H9 (cell line): ENCODE results near the gene TSNAX. TPM values are rescaled to one million over a fixed set of nuclear protein-coding genes. Genes with fewer than 3 reads are reported as not detected.

Experiments used
- DNase-seq: peaks from one replicate; pipeline ENCODE4 v3.0.0-alpha.2; 2017
- H2AFZ ChIP-seq: one replicate; pipeline ENCODE4 v1.6.1; 2013; ENCODE audit warnings: mild to moderate bottlenecking, low read length, control low read depth, moderate library complexity
- H2AK5ac ChIP-seq: 2 replicates; pipeline ENCODE4 v1.6.1; 2013; ENCODE audit warnings: low read length, control low read depth, mixed read lengths; ENCODE audit not compliant: insufficient read length
- H2BK120ac ChIP-seq: one replicate; pipeline ENCODE4 v1.6.1; 2013; ENCODE audit warnings: low read depth, mild to moderate bottlenecking, low read length, control low read depth, inconsistent platforms; ENCODE audit not compliant: poor library complexity, severe bottlenecking
- H2BK12ac ChIP-seq: 2 replicates; pipeline ENCODE4 v1.6.1; 2013; ENCODE audit warnings: low read length, control low read depth, mixed read lengths, low read depth; ENCODE audit not compliant: insufficient read length
- H2BK15ac ChIP-seq: 2 replicates; pipeline ENCODE4 v1.6.1; 2013; ENCODE audit warnings: low read depth, low read length, control low read depth
- H2BK20ac ChIP-seq: one replicate; pipeline ENCODE4 v1.6.1; 2013; ENCODE audit warnings: low read depth, mild to moderate bottlenecking, low read length, control low read depth, inconsistent platforms; ENCODE audit not compliant: poor library complexity, severe bottlenecking
- H2BK5ac ChIP-seq: 2 replicates; pipeline ENCODE4 v1.6.1; 2013; ENCODE audit warnings: low read length, control low read depth, mixed read lengths; ENCODE audit not compliant: insufficient read length
- H3K14ac ChIP-seq: 2 replicates; pipeline ENCODE4 v1.6.1; 2013; ENCODE audit warnings: low read length, control low read depth; ENCODE audit not compliant: insufficient read depth
- H3K18ac ChIP-seq: 2 replicates; pipeline ENCODE4 v1.6.1; 2013; ENCODE audit warnings: low read depth, mild to moderate bottlenecking, mixed read lengths, low read length, control low read depth; ENCODE audit not compliant: insufficient read length
- H3K23ac ChIP-seq: 2 replicates; pipeline ENCODE4 v1.6.1; 2013; ENCODE audit warnings: low read length, control low read depth, mixed read lengths, low read depth; ENCODE audit not compliant: insufficient read length
- H3K23me2 ChIP-seq: 2 replicates; pipeline ENCODE4 v1.6.1; 2013; ENCODE audit warnings: low read depth, mild to moderate bottlenecking, mixed read lengths, low read length, control low read depth; ENCODE audit not compliant: insufficient read length, poor library complexity, severe bottlenecking
- H3K27ac ChIP-seq: 2 replicates; pipeline ENCODE4 v1.5.1; 2013; ENCODE audit warnings: low read length, control low read depth, mixed read lengths, low read depth; ENCODE audit not compliant: insufficient read length
- H3K27me3 ChIP-seq: 2 replicates; pipeline ENCODE4 v1.6.1; 2013; ENCODE audit warnings: low read length, control low read depth, inconsistent platforms; ENCODE audit not compliant: insufficient read depth
- H3K4ac ChIP-seq: 2 replicates; pipeline ENCODE4 v1.6.1; 2013; ENCODE audit warnings: low read depth, mild to moderate bottlenecking, control low read depth, inconsistent platforms, low read length, moderate library complexity
- H3K4me1 ChIP-seq: 2 replicates; pipeline ENCODE4 v1.6.1; 2013; ENCODE audit warnings: low read length, control low read depth, inconsistent platforms; ENCODE audit not compliant: insufficient read depth
- H3K4me2 ChIP-seq: 2 replicates; pipeline ENCODE4 v1.6.1; 2013; ENCODE audit warnings: low read length, control low read depth, mixed read lengths; ENCODE audit not compliant: insufficient read length, insufficient read depth
- H3K56ac ChIP-seq: 2 replicates; pipeline ENCODE4 v1.6.1; 2013; ENCODE audit warnings: low read depth, mild to moderate bottlenecking, mixed read lengths, low read length, control low read depth; ENCODE audit not compliant: insufficient read length
- H3K79me1 ChIP-seq: 2 replicates; pipeline ENCODE4 v1.6.1; 2013; ENCODE audit warnings: low read depth, mild to moderate bottlenecking, moderate library complexity, low read length, control low read depth, inconsistent platforms; ENCODE audit not compliant: insufficient read depth, poor library complexity, severe bottlenecking
- H3K79me2 ChIP-seq: 2 replicates; pipeline ENCODE4 v1.6.1; 2013; ENCODE audit warnings: low read length, control low read depth, inconsistent platforms; ENCODE audit not compliant: insufficient read depth
- H3K9ac ChIP-seq: 2 replicates; pipeline ENCODE4 v1.6.1; 2013; ENCODE audit warnings: low read length, control low read depth, mixed read lengths; ENCODE audit not compliant: insufficient read length; ENCODE audit errors: extremely low read depth
- H3K9me3 ChIP-seq: one replicate; pipeline ENCODE4 v1.6.1; 2013; ENCODE audit warnings: low read depth, low read length, inconsistent platforms; ENCODE audit not compliant: control insufficient read depth
- H3T11ph ChIP-seq: one replicate; pipeline ENCODE4 v1.6.1; 2013; ENCODE audit warnings: mild to moderate bottlenecking, low read length, control low read depth, inconsistent platforms
- H4K20me1 ChIP-seq: one replicate; pipeline ENCODE4 v1.6.1; 2013; ENCODE audit not compliant: control insufficient read depth, insufficient read length, insufficient read depth
- H4K5ac ChIP-seq: 2 replicates; pipeline ENCODE4 v1.6.1; 2013; ENCODE audit warnings: low read depth, mild to moderate bottlenecking, mixed read lengths, low read length, control low read depth; ENCODE audit not compliant: insufficient read length
- H4K8ac ChIP-seq: replicated peaks from 2 replicates; pipeline ENCODE4 v1.6.1; 2013; ENCODE audit warnings: low read length, control low read depth, mixed read lengths, low read depth; ENCODE audit not compliant: insufficient read length
- H4K91ac ChIP-seq: 2 replicates; pipeline ENCODE4 v1.6.1; 2013; ENCODE audit warnings: low read depth, mild to moderate bottlenecking, moderate library complexity, mixed read lengths, low read length, control low read depth; ENCODE audit not compliant: insufficient read length
- H3K27ac Mint-ChIP-seq, 3 experiments: 2 replicates in 2 of 3; 3 replicates in 1 of 3; pipeline ENCODE4 v1.8.0; 2020 to 2021; ENCODE audit warnings: mixed read lengths in 3 of 3, mild to moderate bottlenecking in 1 of 3, moderate library complexity in 1 of 3
- H3K27me3 Mint-ChIP-seq: 2 replicates; pipeline ENCODE4 v1.8.0; 2021; ENCODE audit warnings: low read depth, mild to moderate bottlenecking, moderate library complexity, mixed read lengths
- H3K36me3 Mint-ChIP-seq, 3 experiments: 2 replicates in 2 of 3; 3 replicates in 1 of 3; pipeline ENCODE4 v1.8.0; 2020 to 2021; ENCODE audit warnings: low read depth in 3 of 3, mixed read lengths in 3 of 3; ENCODE audit not compliant: insufficient read depth in 1 of 3
- H3K4me1 Mint-ChIP-seq, 2 experiments: 2 replicates each; pipeline ENCODE4 v1.8.0; 2020; ENCODE audit warnings: mixed read lengths in 2 of 2
- H3K4me3 Mint-ChIP-seq, 2 experiments: 2 replicates in 1 of 2; 3 replicates in 1 of 2; pipeline ENCODE4 v1.8.0; 2020 to 2021; ENCODE audit warnings: mild to moderate bottlenecking in 2 of 2, mixed read lengths in 2 of 2, moderate library complexity in 1 of 2
- H3K9me3 Mint-ChIP-seq, 2 experiments: 2 replicates in 1 of 2; 3 replicates in 1 of 2; pipeline ENCODE4 v1.8.0; 2020; ENCODE audit warnings: mild to moderate bottlenecking in 2 of 2, mixed read lengths in 2 of 2, moderate library complexity in 1 of 2
- WGBS: extraction: QIAGEN DNeasy Blood & Tissue Kit; methylation state at CpG from one replicate; pipeline ENCODE4 v1.1.7; 2013; ENCODE audit warnings: missing lambda C conversion rate, low lambda C conversion rate, mixed read lengths; ENCODE audit not compliant: insufficient read length; ENCODE audit errors: extremely low coverage; 5-methylcytosine and 5-hydroxymethylcytosine counted together
- total RNA-seq: library from RNA; stranded (reverse); gene quantifications from 2 replicates; pipeline ENCODE4 v1.2.1, GENCODE V29; 2021
- TF ChIP-seq, protein P1 (sequence below): fragments of 200-600 bp; sonication (generic); conservative IDR thresholded peaks from 3 replicates; pipeline ENCODE4 v1.8.0; 2021; ENCODE audit warnings: antibody characterized with exemption, mild to moderate bottlenecking

Gene TSNAX
- total RNA-seq, 1 experiment from 2014 or later: 39.9 TPM

DNA sequence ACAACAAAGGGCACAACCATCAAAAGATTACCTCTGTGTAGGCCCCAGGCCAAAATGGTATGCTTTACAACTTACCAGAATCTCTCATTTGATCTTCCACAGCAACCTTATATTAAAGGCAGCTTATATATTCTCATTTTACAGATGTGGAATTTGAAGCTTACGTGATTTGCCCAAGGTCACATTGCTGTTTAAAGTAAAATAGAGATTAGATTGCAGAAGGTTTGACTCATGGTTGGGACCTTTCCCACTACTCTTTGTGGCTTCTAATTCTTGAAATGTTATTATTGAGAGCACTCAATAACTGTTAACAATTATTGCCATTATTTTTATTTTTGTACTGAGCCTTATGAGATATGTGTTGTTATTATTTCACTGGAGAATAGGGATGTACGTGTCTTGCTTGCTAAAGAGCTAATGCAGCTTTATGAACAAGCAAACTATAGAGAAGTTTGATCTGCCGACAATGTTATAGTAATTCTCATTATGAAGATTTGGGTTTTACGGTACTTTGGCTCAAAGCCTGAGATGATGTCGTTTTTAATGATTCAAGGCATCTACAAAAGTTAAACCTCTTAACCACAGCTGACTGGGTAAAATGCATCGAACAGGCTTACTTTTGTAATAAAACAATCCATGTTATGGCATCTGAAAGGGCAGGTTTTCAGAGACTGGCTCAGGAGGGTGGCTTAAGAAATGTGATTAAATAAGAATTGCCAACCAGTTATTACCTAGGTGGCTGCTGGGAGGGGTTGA is 43.3 kb upstream of the TSNAX start:
- Mint-ChIP-seq H3K4me1 (0 out of 4 replicates have a peak, but pooled peaks cover 0 to 2% of the 10 kb centered on the region in 2 experiments), H3K4me3 (no peak overlapping the region), H3K27ac (no peak overlapping the region), H3K9me3 (no peaks in the 10 kb centered on the region; a peak in 1 of 5 replicates), H3K36me3 (no peaks in the 10 kb centered on the region), H3K27me3 (no peaks in the 10 kb centered on the region)
- Histone ChIP-seq H3K27ac (no peak overlapping the region), H2BK20ac (no peak overlapping the region), H2BK5ac (no peak overlapping the region), H4K20me1 (no peaks in the 10 kb centered on the region), H3K18ac (no peak overlapping the region), H3K4ac (no peak overlapping the region), H3K56ac (no peak overlapping the region), H2BK120ac (no peak overlapping the region), H4K91ac (no peak overlapping the region), H3K23me2 (no peaks in the 10 kb centered on the region), H2AFZ (no peak overlapping the region), H2BK12ac (no peak overlapping the region), H3K9ac (no peak overlapping the region), H2AK5ac (no peak overlapping the region), H3K4me1 (no peaks in the 10 kb centered on the region), H3K79me2 (no peaks in the 10 kb centered on the region), H3K4me2 (no peak overlapping the region), H3K23ac (no peak overlapping the region), H3K9me3 (no peaks in the 10 kb centered on the region), H3K79me1 (no peaks in the 10 kb centered on the region), H3K14ac (no peak overlapping the region), H3T11ph (no peak overlapping the region), H3K27me3 (no peaks in the 10 kb centered on the region), H4K5ac (no peak overlapping the region), H2BK15ac (no peak overlapping the region), H4K8ac (no peak overlapping the region)
- WGBS: no CpG with 5 or more reads among the region's 6 CpGs
- DNase-seq: no peak
- TF ChIP-seq, protein P1, sequence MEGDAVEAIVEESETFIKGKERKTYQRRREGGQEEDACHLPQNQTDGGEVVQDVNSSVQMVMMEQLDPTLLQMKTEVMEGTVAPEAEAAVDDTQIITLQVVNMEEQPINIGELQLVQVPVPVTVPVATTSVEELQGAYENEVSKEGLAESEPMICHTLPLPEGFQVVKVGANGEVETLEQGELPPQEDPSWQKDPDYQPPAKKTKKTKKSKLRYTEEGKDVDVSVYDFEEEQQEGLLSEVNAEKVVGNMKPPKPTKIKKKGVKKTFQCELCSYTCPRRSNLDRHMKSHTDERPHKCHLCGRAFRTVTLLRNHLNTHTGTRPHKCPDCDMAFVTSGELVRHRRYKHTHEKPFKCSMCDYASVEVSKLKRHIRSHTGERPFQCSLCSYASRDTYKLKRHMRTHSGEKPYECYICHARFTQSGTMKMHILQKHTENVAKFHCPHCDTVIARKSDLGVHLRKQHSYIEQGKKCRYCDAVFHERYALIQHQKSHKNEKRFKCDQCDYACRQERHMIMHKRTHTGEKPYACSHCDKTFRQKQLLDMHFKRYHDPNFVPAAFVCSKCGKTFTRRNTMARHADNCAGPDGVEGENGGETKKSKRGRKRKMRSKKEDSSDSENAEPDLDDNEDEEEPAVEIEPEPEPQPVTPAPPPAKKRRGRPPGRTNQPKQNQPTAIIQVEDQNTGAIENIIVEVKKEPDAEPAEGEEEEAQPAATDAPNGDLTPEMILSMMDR: no peak
